K562 (cell line): Measurements from ENCODE around the gene CACNA2D3. TPM values are rescaled to one million over a fixed set of nuclear protein-coding genes. Genes with fewer than 3 reads are reported as not detected.

Source experiments
- ATAC-seq: fragments of 200-7000 bp; cut with Tn5 transposase; 3 replicates; pipeline ENCODE4 v1.9.1; 2020; ENCODE audit warnings: moderate library complexity
- BruUV-seq: library from RNA; stranded (reverse); fragments of 400-500 nt; replicated peaks from 2 replicates; lab custom pipeline; 2021; lab: Mats Ljungman, UMichigan
- CTCF ChIA-PET: fragments of 300-600 bp; formaldehyde crosslinking; extraction: SDS; loops from one replicate; lab custom pipeline; 2021; ENCODE audit warnings: low intra/inter-chr PET ratio; lab: Yijun Ruan, JAX
- POLR2A ChIA-PET: fragments of 300-600, 350-650 bp; sonication (Branson Sonifier 250); formaldehyde crosslinking; extraction: SDS; loops from one replicate; lab custom pipeline; 2021; ENCODE audit warnings: antibody characterized with exemption, inconsistent platforms; lab: Yijun Ruan, JAX
- DNase-seq, 4 experiments: peaks; one replicate each; pipeline versions ENCODE4 v3.0.0 to v3.0.0-alpha.2; 2011 to 2018; ENCODE audit warnings: low spot score in 3 of 4, mixed read lengths in 3 of 4; ENCODE audit errors: extremely low read depth in 1 of 4
- FAIRE-seq: peaks from 2 replicates; lab custom pipeline; 2011; peaks lifted over from hg19 to GRCh38; lab: Jason Lieb, UNC
- H2AFZ ChIP-seq: 2 replicates; pipeline ENCODE4 v1.6.0; 2011; ENCODE audit warnings: low read depth, low read length, control low read depth, inconsistent platforms
- H3K27ac ChIP-seq: fragments of 200-600 bp; 3 replicates; pipeline ENCODE4 v1.8.0; 2011; ENCODE audit warnings: low read depth, mild to moderate bottlenecking, control low read depth, inconsistent platforms, low read length, moderate library complexity, mixed read lengths; ENCODE audit errors: extremely low read depth
- H3K27me3 ChIP-seq, 2 experiments: fragments of 300-600 bp in 1 of 2; 2 replicates in 1 of 2; 3 replicates in 1 of 2; pipeline versions ENCODE4 v1.6.0 to v1.8.0; 2011; ENCODE audit warnings: inconsistent platforms in 2 of 2, low read length in 2 of 2, mild to moderate bottlenecking in 1 of 2, mixed read lengths in 1 of 2, moderate library complexity in 1 of 2; ENCODE audit not compliant: control insufficient read depth in 2 of 2, insufficient read depth in 2 of 2
- H3K36me3 ChIP-seq: fragments of 300-600 bp; 3 replicates; pipeline ENCODE4 v1.8.0; 2011; ENCODE audit warnings: mild to moderate bottlenecking, low read length, inconsistent platforms; ENCODE audit not compliant: control insufficient read depth, insufficient read depth
- H3K4me1 ChIP-seq, 2 experiments: fragments of 200-600 bp in 1 of 2; replicated peaks in 1 of 2; 2 replicates in 1 of 2; 3 replicates in 1 of 2; pipeline versions ENCODE4 v1.5.1 to v1.8.0; 2011; ENCODE audit warnings: inconsistent platforms in 2 of 2, low read length in 2 of 2, mild to moderate bottlenecking in 1 of 2, mixed read lengths in 1 of 2, moderate library complexity in 1 of 2; ENCODE audit not compliant: control insufficient read depth in 2 of 2, insufficient read depth in 2 of 2
- H3K4me2 ChIP-seq: 2 replicates; pipeline ENCODE4 v1.6.1; 2011; ENCODE audit warnings: low read length, control low read depth, inconsistent platforms, mixed read lengths; ENCODE audit not compliant: insufficient read depth
- H3K4me3 ChIP-seq: fragments of 200-600 bp; sonication (generic), shearing (Covaris generic); 2 replicates; pipeline ENCODE4 v1.5.1; 2016; ENCODE audit warnings: control low read depth, inconsistent platforms
- H3K79me2 ChIP-seq: fragments of 200-600 bp; 3 replicates; pipeline ENCODE4 v1.8.0; 2011; ENCODE audit warnings: low read length, inconsistent platforms; ENCODE audit not compliant: control insufficient read depth, insufficient read depth
- H3K9ac ChIP-seq, 2 experiments: 2 replicates each; pipeline versions ENCODE4 v1.6.0 to v1.6.1; 2011; ENCODE audit warnings: low read depth in 2 of 2, low read length in 2 of 2, control low read depth in 1 of 2, inconsistent platforms in 1 of 2, mild to moderate bottlenecking in 1 of 2, mixed read lengths in 1 of 2; ENCODE audit not compliant: insufficient read depth in 1 of 2
- H3K9me1 ChIP-seq: one replicate; pipeline ENCODE4 v1.6.0; 2011; ENCODE audit warnings: inconsistent platforms, mild to moderate bottlenecking, low read length, moderate library complexity; ENCODE audit not compliant: control insufficient read depth, insufficient read depth
- H3K9me3 ChIP-seq: replicated peaks from 2 replicates; pipeline ENCODE4 v1.5.1; 2011; ENCODE audit warnings: low read depth, low read length, inconsistent platforms; ENCODE audit not compliant: control insufficient read depth, insufficient read depth
- H4K20me1 ChIP-seq: replicated peaks from 2 replicates; pipeline ENCODE4 v1.6.1; 2011; ENCODE audit warnings: low read length, inconsistent platforms, mixed read lengths; ENCODE audit not compliant: control insufficient read depth, insufficient read depth
- CBFA2T3 ChIP-seq: fragments of 450-650 bp; IDR thresholded peaks from 2 replicates; pipeline ENCODE4 v1.6.1; 2017
- KLF10 ChIP-seq: fragments of 250-450 bp; sonication (Bioruptor Pico); IDR thresholded peaks from 2 replicates; pipeline ENCODE4 v1.6.1; 2021; ENCODE audit warnings: matching md5 sums
- POLR2H ChIP-seq: IDR thresholded peaks from 2 replicates; pipeline ENCODE4 v1.6.1; 2016; ENCODE audit warnings: missing genetic modification characterization, low read depth, mild to moderate bottlenecking, control low read depth, missing compliant biosample characterization, moderate library complexity
- TAF7 ChIP-seq: fragments of 450-650 bp; IDR thresholded peaks from 2 replicates; pipeline ENCODE4 v1.6.1; 2016; ENCODE audit warnings: missing genetic modification characterization, missing compliant biosample characterization
- WGBS: fragments of 100-300 bp; shearing (Covaris generic); methylation state at CpG from one replicate; pipeline ENCODE4 v1.1.6; 2016; ENCODE audit warnings: low coverage, mixed read lengths; ENCODE audit not compliant: insufficient coverage; ENCODE audit errors: missing lambda C conversion rate; 5-methylcytosine and 5-hydroxymethylcytosine counted together
- in situ Hi-C: fragments of 300-500 bp; cut with MboI; formaldehyde crosslinking; loops from 4 replicates; pipeline ENCODE4 v1.15.0; 2018; ENCODE audit warnings: inconsistent platforms, mixed read lengths
- intact Hi-C: fragments of 100-400 bp; cut with micrococcal nuclease; formaldehyde crosslinking; loops from 2 replicates; pipeline ENCODE4 v1.14.2; 2022
- polyA plus RNA-seq, 8 experiments: library from polyadenylated mRNA; depleted of rRNA in 4 of 8; stranded (reverse) in 5 of 8; unstranded in 3 of 8; fragments of >200 nt; fragmentation: Nextera tagmentation in 2 of 8; fragmentation: Illumina TruSeq in 1 of 8; extraction: Ambion mirVana in 2 of 8; extraction: Trizol in 1 of 8; gene quantifications; 2 replicates each; pipeline versions ENCODE4 v1.2.1 to v1.2.3, GENCODE V29; 2011 to 2014; ENCODE audit warnings: inconsistent platforms in 1 of 8, missing spikeins in 1 of 8
- total RNA-seq, 7 experiments: library from RNA; depleted of rRNA in 6 of 7; stranded (reverse); fragments of >200 nt in 6 of 7; fragmentation: Illumina TruSeq in 2 of 7; extraction: Trizol in 2 of 7; gene quantifications; 2 replicates each; pipeline versions ENCODE4 v1.2.1 to v1.2.3, GENCODE V29; 2011 to 2021; ENCODE audit warnings: low replicate concordance in 1 of 7
- TF ChIP-seq, protein P1 (sequence below): fragments of 250-450 bp; sonication (Bioruptor Pico); IDR thresholded peaks from 2 replicates; pipeline ENCODE4 v1.5.0; 2021; ENCODE audit warnings: mild to moderate bottlenecking, moderate library complexity
- TF ChIP-seq, protein P2 (sequence below), 2 experiments: fragments of 150-350 bp in 1 of 2; IDR thresholded peaks; 2 replicates each; pipeline ENCODE4 v1.6.1; 2012 to 2016; ENCODE audit warnings: low read depth in 2 of 2, low read length in 2 of 2, mild to moderate bottlenecking in 1 of 2, moderate library complexity in 1 of 2
- TF ChIP-seq, protein P3 (sequence below): sonication (generic); formaldehyde crosslinking; IDR thresholded peaks from 2 replicates; pipeline ENCODE4 v1.8.0; 2022; ENCODE audit warnings: mild to moderate bottlenecking, missing genetic modification reagents

The CACNA2D3 gene
- total and polyA plus RNA-seq, 9 of the 15 experiments (the other 6 are each of a cell fraction or from before 2014, with no cell fraction given): 0.01 TPM; not detected in 8

DNA sequence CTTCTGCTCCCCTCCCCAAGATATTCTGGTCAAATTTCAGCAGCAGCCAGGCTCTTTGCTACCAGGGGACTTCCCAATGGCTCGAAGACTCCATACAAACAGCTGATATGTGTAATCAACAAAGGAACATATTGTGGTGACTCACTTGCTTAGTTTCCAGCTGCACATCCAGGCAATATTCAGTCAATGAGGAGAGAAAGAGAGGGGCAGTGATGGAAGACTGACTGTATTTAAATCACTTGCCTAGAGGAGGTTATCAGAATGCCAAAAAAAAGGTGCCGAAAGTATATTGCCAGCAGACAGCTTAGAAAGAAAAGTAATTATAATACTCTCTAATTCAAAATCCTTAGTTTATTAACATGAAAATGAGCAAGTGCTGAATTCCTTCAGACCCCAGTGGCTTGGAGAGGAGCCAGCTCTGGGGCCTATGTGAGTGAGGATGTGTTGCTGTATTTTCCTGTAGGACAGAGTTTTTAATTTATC lies 569.0 kb downstream of the CACNA2D3 start:
- no peaks in the 10 kb centered on the region for H4K20me1 ChIP-seq
- no peak for ATAC-seq
- DNase-seq: peak in 1 of 4 experiments; percentile 0
- intact Hi-C loops: no loop called here
- H3K9me1 ChIP-seq: no peaks in the 10 kb centered on the region
- H3K4me2 ChIP-seq: no peak overlapping the region
- no peak overlapping the region for H2AFZ ChIP-seq
- TF ChIP-seq CBFA2T3 (0 out of 2 replicates have a peak, but pooled peaks have one; percentile 3), TAF7 (no peak)
- TF ChIP-seq, all 486 proteins: peak for 1
- H3K27me3 ChIP-seq: no peaks in the 10 kb centered on the region
- H3K9ac ChIP-seq: no peak overlapping the region
- no TSS peak for BruUV-seq
- no peaks in the 10 kb centered on the region for H3K9me3 ChIP-seq
- no peaks in the 10 kb centered on the region for H3K79me2 ChIP-seq
- no peak for FAIRE-seq
- in situ Hi-C loops: no loop called here
- ChIA-PET CTCF (no interaction called here), POLR2A (no interaction called here)
- H3K27ac ChIP-seq: no peak overlapping the region
- no peaks in the 10 kb centered on the region for H3K4me1 ChIP-seq
- WGBS: 0% methylated on average over 2 of the region's 2 CpGs
- no peaks in the 10 kb centered on the region for H3K36me3 ChIP-seq
- H3K4me3 ChIP-seq: no peak overlapping the region

DNA sequence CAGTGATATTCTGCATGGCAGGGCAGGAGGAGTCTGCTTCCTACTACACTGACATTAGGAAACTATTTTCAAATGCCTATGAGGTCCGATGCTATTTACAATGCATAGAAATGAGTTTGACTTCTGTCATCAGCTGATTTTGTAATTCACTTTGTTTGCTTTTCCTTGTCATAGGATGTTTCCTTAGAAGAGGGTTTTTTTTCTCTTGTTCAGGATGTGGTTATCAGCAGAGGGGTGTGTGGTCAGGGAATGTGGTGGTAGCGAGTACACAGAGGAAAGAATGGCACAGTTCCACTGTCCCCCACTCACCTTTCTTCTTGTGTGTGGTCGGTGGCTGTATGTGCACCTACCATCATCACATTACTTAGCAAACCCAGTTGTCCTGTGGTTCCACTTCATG lies 574.0 kb downstream of the CACNA2D3 start:
- POLR2A ChIA-PET: no interaction called here
- Histone ChIP-seq H2AFZ (no peak overlapping the region), H3K27ac (no peak overlapping the region), H3K79me2 (no peaks in the 10 kb centered on the region), H3K9me1 (no peaks in the 10 kb centered on the region), H4K20me1 (no peaks in the 10 kb centered on the region), H3K27me3 (no peaks in the 10 kb centered on the region), H3K4me3 (no peak overlapping the region), H3K9ac (no peak overlapping the region), H3K4me2 (no peak overlapping the region), H3K4me1 (no peaks in the 10 kb centered on the region), H3K9me3 (no peaks in the 10 kb centered on the region), H3K36me3 (no peaks in the 10 kb centered on the region)
- CTCF ChIA-PET: no interaction called here
- WGBS: 0% methylated on average over 1 of the region's 3 CpGs
- no TSS peak for BruUV-seq
- intact Hi-C loops: no loop called here
- in situ Hi-C loops: no loop called here
- ATAC-seq (no peak), FAIRE-seq (no peak), DNase-seq (no peak)
- TF ChIP-seq, protein P1, sequence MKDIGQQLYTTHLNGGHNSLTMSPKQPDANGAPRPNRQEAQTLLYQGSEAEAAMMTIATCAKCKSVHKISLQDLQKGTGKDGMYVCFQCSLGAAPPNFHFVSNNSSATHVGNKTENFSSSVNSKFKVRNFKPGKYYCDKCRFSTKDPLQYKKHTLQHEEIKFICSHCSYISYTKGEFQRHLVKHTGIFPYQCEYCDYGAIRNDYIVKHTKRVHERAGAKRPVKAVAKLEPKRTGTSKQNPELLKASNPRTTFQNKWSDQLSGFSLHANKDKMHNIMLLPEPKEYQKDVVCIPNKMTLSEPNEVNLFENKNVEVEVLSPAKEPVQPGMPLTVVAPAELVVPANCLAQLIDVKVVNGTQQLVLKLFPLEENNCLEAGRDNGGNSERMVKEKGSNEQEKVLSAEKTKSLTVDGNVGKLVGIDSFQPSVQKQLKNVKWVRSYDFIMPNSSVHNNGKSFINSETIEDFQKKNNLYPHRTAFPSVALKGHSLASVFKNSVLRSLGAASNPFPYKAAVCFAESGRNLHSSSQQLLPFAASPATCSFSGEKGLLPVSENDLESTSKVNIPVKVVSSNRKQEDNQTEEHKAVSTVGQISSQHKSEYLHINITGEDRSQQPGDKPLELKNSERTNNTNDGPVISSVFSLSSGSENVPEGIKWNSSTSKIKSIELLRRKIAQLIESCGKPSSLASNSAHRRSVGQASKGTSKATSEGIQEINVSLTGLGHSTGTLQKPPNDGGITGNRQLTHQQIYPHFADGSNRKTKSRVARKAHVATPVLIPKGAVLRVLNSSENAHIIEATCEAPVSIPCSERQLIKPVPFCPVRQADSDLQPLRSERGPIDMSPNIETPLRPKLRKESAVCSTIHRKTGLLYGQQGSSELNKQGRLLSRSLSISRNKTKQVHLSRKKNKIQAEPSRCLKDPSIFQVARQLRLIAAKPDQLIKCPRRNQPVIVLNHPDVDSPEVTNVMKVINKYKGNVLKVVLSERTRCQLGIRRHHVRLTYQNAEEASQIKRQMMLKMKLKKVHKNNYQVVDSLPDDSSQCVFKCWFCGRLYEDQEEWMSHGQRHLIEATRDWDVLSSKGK (CRISPR knock-in tag): no peak
- TF ChIP-seq, protein P2, sequence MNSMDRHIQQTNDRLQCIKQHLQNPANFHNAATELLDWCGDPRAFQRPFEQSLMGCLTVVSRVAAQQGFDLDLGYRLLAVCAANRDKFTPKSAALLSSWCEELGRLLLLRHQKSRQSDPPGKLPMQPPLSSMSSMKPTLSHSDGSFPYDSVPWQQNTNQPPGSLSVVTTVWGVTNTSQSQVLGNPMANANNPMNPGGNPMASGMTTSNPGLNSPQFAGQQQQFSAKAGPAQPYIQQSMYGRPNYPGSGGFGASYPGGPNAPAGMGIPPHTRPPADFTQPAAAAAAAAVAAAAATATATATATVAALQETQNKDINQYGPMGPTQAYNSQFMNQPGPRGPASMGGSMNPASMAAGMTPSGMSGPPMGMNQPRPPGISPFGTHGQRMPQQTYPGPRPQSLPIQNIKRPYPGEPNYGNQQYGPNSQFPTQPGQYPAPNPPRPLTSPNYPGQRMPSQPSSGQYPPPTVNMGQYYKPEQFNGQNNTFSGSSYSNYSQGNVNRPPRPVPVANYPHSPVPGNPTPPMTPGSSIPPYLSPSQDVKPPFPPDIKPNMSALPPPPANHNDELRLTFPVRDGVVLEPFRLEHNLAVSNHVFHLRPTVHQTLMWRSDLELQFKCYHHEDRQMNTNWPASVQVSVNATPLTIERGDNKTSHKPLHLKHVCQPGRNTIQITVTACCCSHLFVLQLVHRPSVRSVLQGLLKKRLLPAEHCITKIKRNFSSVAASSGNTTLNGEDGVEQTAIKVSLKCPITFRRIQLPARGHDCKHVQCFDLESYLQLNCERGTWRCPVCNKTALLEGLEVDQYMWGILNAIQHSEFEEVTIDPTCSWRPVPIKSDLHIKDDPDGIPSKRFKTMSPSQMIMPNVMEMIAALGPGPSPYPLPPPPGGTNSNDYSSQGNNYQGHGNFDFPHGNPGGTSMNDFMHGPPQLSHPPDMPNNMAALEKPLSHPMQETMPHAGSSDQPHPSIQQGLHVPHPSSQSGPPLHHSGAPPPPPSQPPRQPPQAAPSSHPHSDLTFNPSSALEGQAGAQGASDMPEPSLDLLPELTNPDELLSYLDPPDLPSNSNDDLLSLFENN (IDR thresholded peaks at IDR 0.05; ENCODE audit: low read depth in 2 of 2, low read length in 2 of 2): no peak
- no peak for TF ChIP-seq KLF10 (CRISPR knock-in tag)
- TF ChIP-seq POLR2H (tag): no peak
- TF ChIP-seq, protein P3, sequence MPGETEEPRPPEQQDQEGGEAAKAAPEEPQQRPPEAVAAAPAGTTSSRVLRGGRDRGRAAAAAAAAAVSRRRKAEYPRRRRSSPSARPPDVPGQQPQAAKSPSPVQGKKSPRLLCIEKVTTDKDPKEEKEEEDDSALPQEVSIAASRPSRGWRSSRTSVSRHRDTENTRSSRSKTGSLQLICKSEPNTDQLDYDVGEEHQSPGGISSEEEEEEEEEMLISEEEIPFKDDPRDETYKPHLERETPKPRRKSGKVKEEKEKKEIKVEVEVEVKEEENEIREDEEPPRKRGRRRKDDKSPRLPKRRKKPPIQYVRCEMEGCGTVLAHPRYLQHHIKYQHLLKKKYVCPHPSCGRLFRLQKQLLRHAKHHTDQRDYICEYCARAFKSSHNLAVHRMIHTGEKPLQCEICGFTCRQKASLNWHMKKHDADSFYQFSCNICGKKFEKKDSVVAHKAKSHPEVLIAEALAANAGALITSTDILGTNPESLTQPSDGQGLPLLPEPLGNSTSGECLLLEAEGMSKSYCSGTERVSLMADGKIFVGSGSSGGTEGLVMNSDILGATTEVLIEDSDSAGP (CRISPR knock-in tag): no peak
